IPS-18a (cell line): Measurements from ENCODE around the gene DENND1A.

Experiments used
- H3K27ac ChIP-seq: one replicate; pipeline ENCODE4 v1.5.1; 2013; ENCODE audit warnings: low read length
- H3K27me3 ChIP-seq: one replicate; pipeline ENCODE4 v1.6.1; 2013; ENCODE audit warnings: mild to moderate bottlenecking, low read length; ENCODE audit not compliant: control insufficient read depth, insufficient read depth
- H3K36me3 ChIP-seq: one replicate; pipeline ENCODE4 v1.6.1; 2013; ENCODE audit warnings: low read depth, low read length; ENCODE audit not compliant: control insufficient read depth
- H3K4me1 ChIP-seq: one replicate; pipeline ENCODE4 v1.6.1; 2013; ENCODE audit warnings: low read depth, low read length; ENCODE audit not compliant: control insufficient read depth
- H3K4me3 ChIP-seq: one replicate; pipeline ENCODE4 v1.5.1; 2013; ENCODE audit warnings: low read length
- H3K9ac ChIP-seq: one replicate; pipeline ENCODE4 v1.6.1; 2013; ENCODE audit warnings: mild to moderate bottlenecking, low read length, moderate library complexity
- H3K9me3 ChIP-seq: one replicate; pipeline ENCODE4 v1.6.1; 2013; ENCODE audit warnings: low read depth, low read length; ENCODE audit not compliant: control insufficient read depth

Gene DENND1A

GRCh38 chr9:123660691-123661466 lies 269.0 kb downstream of the DENND1A start:
- peaks cover 20% of the 10 kb centered on the region for H3K4me1 ChIP-seq
- no peaks in the 10 kb centered on the region for H3K36me3 ChIP-seq
- peaks cover 12% of the 10 kb centered on the region for H3K9me3 ChIP-seq
- H3K9ac ChIP-seq = no peak overlapping the region
- no peaks in the 10 kb centered on the region for H3K27me3 ChIP-seq
- no peak overlapping the region for H3K4me3 ChIP-seq
- no peak overlapping the region for H3K27ac ChIP-seq

- H3K9me3 ChIP-seq = no peaks in the 10 kb centered on the region
- H3K27ac ChIP-seq = no peak overlapping the region
- H3K4me1 ChIP-seq = peaks cover 23% of the 10 kb centered on the region
- no peak overlapping the region for H3K4me3 ChIP-seq
- no peaks in the 10 kb centered on the region for H3K36me3 ChIP-seq
- H3K9ac ChIP-seq = no peak overlapping the region
- H3K27me3 ChIP-seq = no peaks in the 10 kb centered on the region
These were observed 270.6 kb downstream of the DENND1A start for GRCh38 chr9:123659358-123659757.

- Histone ChIP-seq H3K9ac (no peak overlapping the region), H3K27ac (no peak overlapping the region), H3K4me3 (no peak overlapping the region), H3K4me1 (peaks cover 23% of the 10 kb centered on the region), H3K36me3 (no peaks in the 10 kb centered on the region), H3K27me3 (no peaks in the 10 kb centered on the region), H3K9me3 (no peaks in the 10 kb centered on the region)
These were observed 271.1 kb downstream of the DENND1A start for GRCh38 chr9:123658792-123659191.

GRCh38 chr9:123657941-123658340 lies 272.0 kb downstream of the DENND1A start:
- Histone ChIP-seq H3K4me3 (no peak overlapping the region), H3K27ac (no peak overlapping the region)

GRCh38 chr9:123657099-123657498 lies 272.8 kb downstream of the DENND1A start:
- H3K36me3 ChIP-seq = no peaks in the 10 kb centered on the region
- no peak overlapping the region for H3K27ac ChIP-seq
- H3K27me3 ChIP-seq = no peaks in the 10 kb centered on the region
- no peaks in the 10 kb centered on the region for H3K9me3 ChIP-seq
- peaks cover 23% of the 10 kb centered on the region for H3K4me1 ChIP-seq
- H3K4me3 ChIP-seq = no peak overlapping the region
- H3K9ac ChIP-seq = no peak overlapping the region

More at GRCh38 chr9:123657941-123658340, 272.0 kb downstream of the DENND1A start:
- Histone ChIP-seq H3K4me1 (peaks cover 23% of the 10 kb centered on the region), H3K9me3 (no peaks in the 10 kb centered on the region), H3K27me3 (no peaks in the 10 kb centered on the region), H3K9ac (no peak overlapping the region), H3K36me3 (no peaks in the 10 kb centered on the region)

GRCh38 chr9:123656565-123656964 lies 273.4 kb downstream of the DENND1A start:
- H3K9ac ChIP-seq = no peak overlapping the region
- H3K36me3 ChIP-seq = no peaks in the 10 kb centered on the region
- no peaks in the 10 kb centered on the region for H3K9me3 ChIP-seq
- H3K27me3 ChIP-seq = no peaks in the 10 kb centered on the region
- H3K4me3 ChIP-seq = no peak overlapping the region
- no peak overlapping the region for H3K27ac ChIP-seq
- peaks cover 23% of the 10 kb centered on the region for H3K4me1 ChIP-seq

GRCh38 chr9:123655681-123656423 lies 274.1 kb downstream of the DENND1A start:
- Histone ChIP-seq H3K4me1 (peaks cover 21% of the 10 kb centered on the region), H3K27me3 (no peaks in the 10 kb centered on the region), H3K27ac (no peak overlapping the region), H3K36me3 (no peaks in the 10 kb centered on the region), H3K4me3 (no peak overlapping the region), H3K9me3 (no peaks in the 10 kb centered on the region), H3K9ac (no peak overlapping the region)

GRCh38 chr9:123654994-123655637 lies 274.8 kb downstream of the DENND1A start:
- Histone ChIP-seq H3K9ac (no peak overlapping the region), H3K27me3 (no peaks in the 10 kb centered on the region), H3K9me3 (no peaks in the 10 kb centered on the region), H3K36me3 (no peaks in the 10 kb centered on the region), H3K4me1 (peaks cover 16% of the 10 kb centered on the region), H3K27ac (no peak overlapping the region), H3K4me3 (no peak overlapping the region)

- H3K27me3 ChIP-seq = no peaks in the 10 kb centered on the region
- H3K9ac ChIP-seq = no peak overlapping the region
- H3K4me1 ChIP-seq = peaks cover 13% of the 10 kb centered on the region
- H3K4me3 ChIP-seq = no peak overlapping the region
- no peak overlapping the region for H3K27ac ChIP-seq
- H3K36me3 ChIP-seq = no peaks in the 10 kb centered on the region
- no peaks in the 10 kb centered on the region for H3K9me3 ChIP-seq
These were observed 275.5 kb downstream of the DENND1A start for GRCh38 chr9:123654218-123654993.

- H3K4me1 ChIP-seq = peaks cover 7% of the 10 kb centered on the region
These were observed 277.5 kb downstream of the DENND1A start for GRCh38 chr9:123652416-123652815.

GRCh38 chr9:123651871-123652270 lies 278.1 kb downstream of the DENND1A start:
- Histone ChIP-seq H3K27me3 (no peaks in the 10 kb centered on the region), H3K9ac (no peak overlapping the region), H3K36me3 (no peaks in the 10 kb centered on the region), H3K4me3 (no peak overlapping the region), H3K9me3 (no peaks in the 10 kb centered on the region), H3K27ac (no peak overlapping the region), H3K4me1 (peaks cover 5% of the 10 kb centered on the region)

More at GRCh38 chr9:123652416-123652815, 277.5 kb downstream of the DENND1A start:
- no peak overlapping the region for H3K27ac ChIP-seq
- H3K9ac ChIP-seq = no peak overlapping the region
- no peaks in the 10 kb centered on the region for H3K36me3 ChIP-seq
- H3K9me3 ChIP-seq = no peaks in the 10 kb centered on the region
- H3K27me3 ChIP-seq = no peaks in the 10 kb centered on the region
- no peak overlapping the region for H3K4me3 ChIP-seq
